ENCODE data around the gene LAMA2.

- TF ChIP-seq, protein P1, sequence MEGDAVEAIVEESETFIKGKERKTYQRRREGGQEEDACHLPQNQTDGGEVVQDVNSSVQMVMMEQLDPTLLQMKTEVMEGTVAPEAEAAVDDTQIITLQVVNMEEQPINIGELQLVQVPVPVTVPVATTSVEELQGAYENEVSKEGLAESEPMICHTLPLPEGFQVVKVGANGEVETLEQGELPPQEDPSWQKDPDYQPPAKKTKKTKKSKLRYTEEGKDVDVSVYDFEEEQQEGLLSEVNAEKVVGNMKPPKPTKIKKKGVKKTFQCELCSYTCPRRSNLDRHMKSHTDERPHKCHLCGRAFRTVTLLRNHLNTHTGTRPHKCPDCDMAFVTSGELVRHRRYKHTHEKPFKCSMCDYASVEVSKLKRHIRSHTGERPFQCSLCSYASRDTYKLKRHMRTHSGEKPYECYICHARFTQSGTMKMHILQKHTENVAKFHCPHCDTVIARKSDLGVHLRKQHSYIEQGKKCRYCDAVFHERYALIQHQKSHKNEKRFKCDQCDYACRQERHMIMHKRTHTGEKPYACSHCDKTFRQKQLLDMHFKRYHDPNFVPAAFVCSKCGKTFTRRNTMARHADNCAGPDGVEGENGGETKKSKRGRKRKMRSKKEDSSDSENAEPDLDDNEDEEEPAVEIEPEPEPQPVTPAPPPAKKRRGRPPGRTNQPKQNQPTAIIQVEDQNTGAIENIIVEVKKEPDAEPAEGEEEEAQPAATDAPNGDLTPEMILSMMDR (IDR thresholded peaks at IDR 0.05), result no peak
- TF ChIP-seq POLR2A (IDR thresholded peaks at IDR 0.05) (no peak), POLR2AphosphoS5 (IDR thresholded peaks at IDR 0.05) (no peak), EP300 (IDR thresholded peaks at IDR 0.05) (no peak)
Observed at GRCh38 chr6:129239825-129240491, 357.0 kb downstream of the LAMA2 start.

Measured in suprapubic skin (tissue), 4 donors.